GM19463 (cell line): ENCODE measurements around the gene BCAS3.

Source experiments
- ATAC-seq: cut with Tn5 transposase; IDR thresholded peaks from one replicate; pipeline ENCODE4 v1.9.1; 2021; ENCODE audit warnings: mild to moderate bottlenecking, moderate library complexity; ENCODE audit not compliant: unreplicated experiment

The BCAS3 gene

DNA sequence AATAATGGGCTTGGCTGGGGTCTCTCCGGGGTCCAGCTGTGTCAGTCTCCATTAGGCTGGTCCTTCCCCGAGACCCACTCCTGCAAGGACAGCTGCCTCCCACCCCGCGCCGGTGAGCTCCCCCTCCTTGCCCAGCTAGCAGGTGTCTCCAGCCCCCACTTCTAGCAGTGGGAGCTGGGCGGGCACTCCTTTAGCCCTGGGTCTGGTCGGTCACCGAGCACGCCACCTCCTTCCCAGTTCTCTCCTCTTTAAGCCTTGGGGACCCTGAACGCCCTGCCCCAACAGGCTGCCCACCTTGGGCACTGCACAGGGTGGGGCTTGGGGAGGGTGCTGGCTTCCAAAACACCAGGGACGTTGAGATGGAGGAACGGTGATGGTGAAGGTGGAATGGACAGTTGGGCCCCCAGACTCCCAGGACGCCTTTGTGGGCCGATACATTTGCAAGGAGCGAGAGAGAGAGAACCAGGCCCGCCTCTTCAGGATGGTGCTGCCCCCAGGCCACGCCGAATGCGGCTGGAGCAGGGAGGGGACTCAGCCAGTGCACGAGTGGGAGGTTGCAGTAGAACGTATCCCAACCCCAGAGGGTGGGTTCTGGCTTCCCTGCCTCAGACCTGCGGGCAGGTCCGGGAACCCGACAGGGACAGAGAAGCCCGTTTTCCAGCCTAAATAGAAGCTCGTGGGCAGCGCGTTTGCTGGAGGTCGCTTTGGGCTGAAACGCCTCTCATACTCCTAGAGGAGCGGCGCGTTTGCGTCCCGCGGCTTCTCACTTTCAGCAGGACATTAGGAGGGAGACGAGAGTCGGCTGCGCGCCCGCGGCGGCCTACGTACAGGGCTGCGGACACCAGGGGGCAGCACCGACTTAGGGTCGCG, 732.7 kb downstream of the BCAS3 start:
- no peak for ATAC-seq

DNA sequence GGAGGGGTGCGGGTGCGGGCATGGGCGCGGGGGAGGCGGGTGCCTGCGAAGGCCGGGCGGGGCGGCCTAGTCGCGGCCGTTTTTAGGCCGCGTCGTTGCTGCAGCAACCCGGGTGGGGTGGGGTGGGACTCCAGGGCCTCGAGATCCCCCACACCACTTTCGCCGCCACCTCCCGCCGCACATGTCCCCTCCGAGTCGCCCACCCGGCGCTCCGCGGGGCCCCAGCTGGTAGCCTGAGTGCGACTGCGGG, 733.3 kb downstream of the BCAS3 start:
- no peak for ATAC-seq

DNA sequence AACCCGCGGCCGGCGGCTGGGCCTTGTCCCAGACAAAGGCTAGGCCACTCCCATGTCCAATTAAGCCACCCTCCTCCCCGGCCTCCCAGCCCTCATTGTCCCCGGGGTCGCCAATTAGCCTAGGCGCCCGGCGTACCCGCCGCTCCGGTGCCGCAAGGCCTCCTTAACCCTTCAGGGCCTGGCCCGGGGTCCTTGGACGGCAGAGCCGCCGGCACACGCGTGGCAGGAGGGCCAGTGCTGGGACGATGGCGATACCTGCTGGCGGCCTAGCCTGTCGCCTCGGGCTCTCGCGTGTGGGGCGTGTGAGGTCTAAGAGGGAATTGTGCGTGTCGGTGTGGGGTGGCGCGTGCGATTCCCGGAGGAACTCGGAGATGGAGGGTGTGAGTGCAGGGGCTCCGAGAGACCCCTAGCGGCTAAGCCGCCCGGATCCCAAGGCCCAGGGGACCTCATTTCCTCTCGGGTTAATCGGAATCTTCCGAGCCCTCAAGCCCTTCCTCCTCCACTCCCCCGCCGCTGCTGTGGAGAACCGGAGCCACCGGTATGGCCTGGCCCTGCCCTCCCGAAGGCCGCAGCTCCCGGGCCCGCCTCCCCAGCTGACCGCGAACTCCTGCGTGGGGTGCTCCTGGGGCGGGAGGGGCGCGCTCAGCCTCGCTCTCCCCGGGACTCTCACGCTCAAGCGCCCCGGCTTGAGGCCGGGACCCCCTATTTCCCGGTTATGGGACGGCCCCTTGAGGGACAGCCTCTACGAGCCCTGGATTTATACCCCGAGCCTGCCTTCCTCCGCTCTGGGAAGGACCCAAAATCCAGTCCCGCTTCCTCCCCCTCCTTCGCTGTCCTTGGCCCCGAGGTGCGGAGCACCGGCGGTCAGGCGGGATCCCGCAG, 733.9 kb downstream of the BCAS3 start:
- peak; percentile 2 for ATAC-seq

DNA sequence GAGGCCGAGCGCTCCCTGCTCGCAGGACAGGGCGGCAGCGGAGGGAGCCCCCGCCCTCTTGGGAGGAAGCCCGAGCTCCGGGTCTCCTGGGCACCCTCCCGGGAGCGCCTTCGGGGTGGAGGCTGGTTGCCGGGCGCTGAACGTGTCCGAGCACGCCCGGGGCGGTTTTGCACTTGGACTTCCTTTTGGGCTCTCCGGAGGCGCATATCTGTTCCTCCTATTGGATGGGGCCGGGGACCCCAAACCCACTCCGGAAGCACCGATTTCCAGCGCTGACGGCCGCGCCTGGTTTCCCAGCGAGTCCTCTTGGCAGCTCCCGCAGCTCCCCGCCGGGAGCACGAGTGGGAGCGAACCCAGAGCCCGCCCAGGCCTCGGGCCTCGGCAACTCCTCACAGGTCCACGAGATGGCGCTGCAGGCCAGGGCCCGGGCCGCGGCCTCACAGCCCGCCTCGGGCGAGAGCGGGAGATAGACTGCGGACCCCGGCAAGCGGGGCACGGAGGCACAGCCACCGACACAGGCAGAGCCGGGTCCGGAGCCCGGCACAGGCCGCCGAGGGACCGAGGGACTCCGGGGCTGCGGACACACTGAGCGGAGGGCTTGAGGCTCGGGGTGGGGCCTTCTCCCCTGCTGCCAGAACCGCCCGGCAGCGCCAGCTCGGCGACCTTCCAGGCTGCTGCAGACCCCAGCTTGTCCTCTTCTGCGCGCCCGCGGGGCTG, 734.6 kb downstream of the BCAS3 start:
- peak; percentile 62 for ATAC-seq

DNA sequence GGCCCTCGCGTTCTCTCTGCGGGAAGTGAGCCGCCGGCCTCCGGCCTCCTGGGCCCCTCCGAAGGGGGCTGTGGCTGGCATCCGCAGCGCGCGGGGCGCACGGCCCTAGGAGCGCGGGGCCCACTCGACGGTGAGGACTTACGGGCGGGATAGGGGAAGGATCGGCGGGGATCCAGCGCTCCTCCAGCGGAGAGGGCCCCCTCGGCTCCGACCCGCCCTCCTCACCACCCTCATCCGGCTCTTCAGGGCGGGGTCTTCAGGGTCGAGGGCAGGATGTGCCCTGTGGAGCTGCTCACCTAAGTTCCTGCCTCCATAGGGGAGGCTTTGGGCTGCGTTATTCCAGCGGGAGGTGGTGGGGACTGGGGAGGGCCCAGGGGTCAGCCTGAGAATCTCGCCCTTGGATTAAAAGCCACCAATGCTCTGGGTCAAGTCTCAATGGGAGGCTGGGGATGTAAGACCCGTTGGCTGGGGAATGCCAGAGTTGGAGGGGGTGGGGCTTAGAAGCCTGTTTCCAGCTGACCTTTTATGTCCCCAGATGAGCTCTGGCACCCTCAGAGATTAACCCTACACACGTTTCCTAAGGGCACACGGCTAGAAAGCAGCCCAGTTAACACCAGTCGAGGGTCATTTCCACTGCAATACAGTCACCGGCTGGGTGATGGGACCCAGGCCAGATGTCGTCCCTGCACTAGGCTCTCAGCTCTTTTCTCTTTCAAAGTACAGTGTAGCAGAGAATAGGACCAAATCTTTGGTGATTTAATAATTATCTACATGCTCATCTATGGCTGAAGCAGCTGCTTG, 735.4 kb downstream of the BCAS3 start:
- no peak for ATAC-seq

DNA sequence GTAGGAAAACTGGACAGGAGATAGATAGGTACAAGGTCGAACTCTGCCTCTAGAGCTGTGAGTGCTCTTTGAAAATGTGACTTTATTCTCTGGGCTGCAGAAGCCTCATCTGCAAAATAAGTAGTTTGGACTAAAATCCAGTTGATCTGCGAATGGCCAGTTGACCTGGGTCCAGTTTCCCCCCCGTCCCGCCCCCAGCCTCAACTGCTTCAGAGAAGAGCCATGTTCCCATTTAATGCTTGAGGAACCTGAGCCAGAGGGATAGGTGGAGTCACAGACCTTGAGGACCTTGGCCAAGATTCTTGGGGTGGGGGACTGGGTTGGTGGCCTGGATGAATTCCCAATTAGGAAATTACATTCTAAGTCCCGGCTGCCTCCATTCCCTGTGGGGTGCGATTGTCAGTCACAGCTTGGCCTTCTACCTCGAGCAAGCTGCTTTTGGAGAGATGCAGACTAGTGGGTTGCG, 736.0 kb downstream of the BCAS3 start:
- no peak for ATAC-seq

DNA sequence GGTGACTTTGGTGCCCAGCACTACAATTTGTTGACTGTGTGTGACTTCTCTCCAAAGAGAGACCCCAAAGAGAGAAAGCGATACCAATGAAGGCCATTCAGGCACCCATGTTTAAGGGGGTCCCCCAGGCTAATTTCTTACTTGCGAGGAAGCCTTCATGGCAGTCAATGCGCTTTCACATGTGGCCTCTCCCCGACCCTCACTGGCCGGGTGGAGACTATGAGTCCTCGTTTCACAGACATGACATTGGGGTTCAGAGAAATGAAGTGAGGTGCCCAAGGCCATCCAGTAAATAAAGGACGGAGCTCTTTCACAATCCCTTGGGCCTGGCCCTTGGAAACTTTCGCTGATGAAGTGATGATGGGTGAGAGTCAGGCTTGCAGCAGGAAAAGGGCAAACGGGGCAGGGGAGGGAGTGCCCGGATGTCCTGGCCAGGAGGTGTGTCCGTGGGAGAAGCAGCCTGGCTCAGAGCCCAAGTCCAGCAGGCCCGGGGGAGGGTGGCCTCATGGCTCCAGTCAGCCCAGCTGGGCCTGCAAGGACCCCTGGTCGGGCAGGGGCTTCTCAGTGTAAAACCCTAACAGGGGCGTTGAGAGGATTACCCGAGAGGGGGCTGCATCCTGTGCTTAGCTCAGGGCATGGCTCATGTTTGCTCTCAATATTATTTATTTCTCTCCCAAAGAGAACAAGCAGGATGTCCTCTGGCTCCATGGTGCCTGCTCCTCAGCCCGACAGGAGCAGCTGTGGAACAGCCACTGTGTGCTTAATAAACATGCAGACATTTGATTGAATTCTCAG, 736.7 kb downstream of the BCAS3 start:
- ATAC-seq, result no peak

DNA sequence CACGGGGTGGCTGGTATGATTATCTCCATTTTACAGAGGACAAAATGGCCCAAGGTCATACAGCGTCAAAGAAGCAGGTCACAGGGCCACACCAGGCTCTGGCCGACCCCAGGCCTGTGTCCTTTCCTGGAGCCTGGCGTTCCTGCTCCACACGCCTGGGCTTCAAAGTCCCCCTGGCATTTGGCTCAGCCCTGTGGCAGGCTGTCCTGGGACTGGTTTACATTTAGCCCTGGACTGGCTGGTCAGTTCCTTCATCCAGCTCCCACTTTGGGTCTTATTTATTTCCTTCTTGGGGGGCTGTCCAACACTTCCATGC, 737.2 kb downstream of the BCAS3 start:
- ATAC-seq, result no peak

DNA sequence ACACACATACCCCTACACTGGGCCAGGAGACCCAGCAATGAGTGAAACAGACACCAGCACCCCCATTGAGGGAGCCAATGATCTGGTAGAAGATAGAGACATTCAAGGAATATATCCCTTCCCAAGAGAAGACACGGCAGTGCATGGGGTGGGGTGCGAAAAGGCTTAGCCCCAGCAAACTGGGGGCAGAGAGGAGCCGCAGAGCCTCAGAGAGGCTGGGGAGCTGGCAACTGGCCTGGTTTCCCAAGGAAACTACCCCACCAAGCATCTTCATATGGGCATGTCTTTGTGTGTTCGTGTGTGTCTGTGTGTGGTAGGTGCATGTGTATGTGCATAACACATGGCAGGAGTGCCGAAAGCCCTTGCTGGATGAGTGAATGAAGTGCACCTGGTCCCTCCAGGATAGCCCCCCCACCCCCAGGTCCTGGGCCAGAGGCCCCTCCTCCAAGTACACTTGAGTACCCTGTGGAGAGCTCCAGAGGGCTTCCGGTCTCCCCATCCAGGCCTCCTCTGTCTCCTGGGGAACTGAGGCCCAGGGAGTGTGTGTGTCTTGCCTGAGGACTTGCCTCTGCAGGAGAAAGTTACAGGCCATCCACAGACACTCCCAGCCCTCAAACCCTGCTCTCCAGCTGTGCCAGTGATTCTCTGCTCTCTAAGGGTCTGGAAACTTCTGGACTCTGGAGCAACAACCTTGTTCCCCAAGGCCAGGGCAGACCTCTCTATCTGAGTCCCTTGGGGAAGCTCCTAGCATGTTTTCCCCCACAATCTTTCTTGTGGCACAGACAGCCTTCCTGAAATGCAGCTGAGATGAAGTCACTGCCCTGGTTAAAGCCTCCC, 737.9 kb downstream of the BCAS3 start:
- no peak for ATAC-seq

DNA sequence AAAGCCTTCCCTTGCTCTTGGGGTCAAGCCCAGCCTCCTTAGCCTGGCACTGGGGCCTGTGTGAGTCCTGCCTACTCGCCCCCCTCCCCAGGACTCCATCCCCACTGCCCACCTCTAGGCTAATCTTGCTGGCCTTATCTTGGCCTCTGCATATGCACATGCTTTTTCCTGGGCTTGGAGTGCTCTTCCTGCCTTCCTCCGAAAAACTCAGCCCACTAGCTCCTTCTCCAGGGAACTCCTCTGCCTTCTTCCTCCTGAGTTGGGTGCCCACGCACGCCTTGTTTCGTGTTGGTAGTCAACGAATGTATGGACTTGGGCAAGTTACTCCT, 738.5 kb downstream of the BCAS3 start:
- ATAC-seq, result no peak

DNA sequence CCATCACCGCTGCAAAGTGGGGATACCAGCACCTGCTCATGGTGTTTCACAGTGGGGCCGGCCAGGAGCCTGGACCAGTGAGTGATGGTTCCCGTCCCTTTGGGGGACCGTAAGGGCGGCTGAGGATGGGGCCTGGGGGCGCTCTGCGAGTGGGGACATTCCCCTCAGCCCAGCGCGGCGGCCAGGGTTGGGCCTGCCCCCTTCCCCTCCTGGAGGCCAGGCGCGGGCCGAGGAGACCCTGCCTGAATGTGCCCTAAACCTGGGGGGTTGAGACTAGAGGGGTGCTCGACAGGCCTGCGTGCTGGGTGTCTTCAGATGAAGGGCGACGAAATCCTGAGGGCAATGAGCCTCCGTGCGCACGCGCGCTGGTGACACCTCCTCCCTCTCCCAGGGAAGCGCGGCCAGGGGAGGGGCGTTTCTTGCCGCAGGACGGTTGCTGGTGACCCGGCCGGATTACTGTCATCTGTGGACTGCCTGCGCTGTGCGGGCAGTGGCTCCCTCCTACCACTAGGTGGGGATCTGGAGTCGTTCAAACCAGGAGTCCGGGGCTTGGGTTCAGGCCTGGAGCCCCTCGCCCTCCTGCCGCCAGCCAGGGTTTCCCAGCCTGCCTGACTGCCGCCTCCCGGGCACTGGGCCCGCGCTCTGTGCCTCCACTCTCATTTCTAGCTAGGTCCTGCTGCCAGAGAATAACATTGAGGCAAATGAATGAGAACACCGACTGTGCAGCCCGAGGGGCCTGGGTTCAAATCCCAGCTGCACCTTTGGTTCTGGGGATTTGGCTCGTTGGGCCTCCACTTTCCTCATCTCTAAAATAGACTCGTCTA, 739.1 kb downstream of the BCAS3 start:
- peak; percentile 35 for ATAC-seq

DNA sequence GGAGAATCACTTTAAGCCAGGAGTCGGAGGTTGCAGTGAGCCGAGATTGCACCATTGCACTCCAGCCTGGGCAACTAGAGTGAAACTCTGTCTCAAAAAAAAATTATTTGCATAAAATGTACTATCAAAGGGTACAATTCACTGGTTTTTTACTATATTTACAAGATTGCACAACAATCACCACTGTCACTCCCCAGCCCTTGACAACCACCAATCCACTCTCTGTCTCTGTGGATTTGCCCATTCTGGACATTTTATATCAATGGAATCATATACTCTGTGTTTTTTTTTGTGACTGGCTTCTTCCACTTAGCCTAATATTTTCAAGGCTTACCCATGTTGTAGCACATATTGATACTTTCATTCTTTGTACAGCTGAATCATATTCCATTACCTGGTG, 740.8 kb downstream of the BCAS3 start:
- no peak for ATAC-seq

DNA sequence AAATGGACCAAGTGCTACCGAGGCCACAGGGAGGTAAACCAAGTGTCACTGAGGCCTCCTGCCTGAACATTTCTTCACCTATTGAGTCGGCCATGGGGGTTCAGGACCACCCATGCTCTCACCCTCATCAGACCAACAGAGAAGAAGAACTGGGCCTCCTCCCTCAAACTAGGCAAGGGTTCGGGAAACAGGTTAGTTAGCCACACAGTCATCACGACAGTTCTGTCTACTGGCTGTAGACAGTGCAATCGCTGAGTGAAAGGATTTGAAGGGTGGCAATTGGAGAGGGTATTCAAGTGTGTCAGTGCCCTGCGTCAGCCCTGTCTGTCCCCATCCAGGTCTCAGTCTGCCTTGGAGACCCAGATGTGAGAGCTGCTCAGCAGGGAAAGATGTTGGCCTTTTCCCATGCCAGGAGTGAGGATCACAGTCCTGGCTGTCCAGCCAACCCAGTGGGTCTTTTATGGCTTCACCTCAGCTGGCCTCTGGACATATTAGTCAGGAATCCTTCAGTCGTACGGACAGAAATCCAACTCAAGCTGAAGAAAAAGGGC, 741.9 kb downstream of the BCAS3 start:
- no peak for ATAC-seq

DNA sequence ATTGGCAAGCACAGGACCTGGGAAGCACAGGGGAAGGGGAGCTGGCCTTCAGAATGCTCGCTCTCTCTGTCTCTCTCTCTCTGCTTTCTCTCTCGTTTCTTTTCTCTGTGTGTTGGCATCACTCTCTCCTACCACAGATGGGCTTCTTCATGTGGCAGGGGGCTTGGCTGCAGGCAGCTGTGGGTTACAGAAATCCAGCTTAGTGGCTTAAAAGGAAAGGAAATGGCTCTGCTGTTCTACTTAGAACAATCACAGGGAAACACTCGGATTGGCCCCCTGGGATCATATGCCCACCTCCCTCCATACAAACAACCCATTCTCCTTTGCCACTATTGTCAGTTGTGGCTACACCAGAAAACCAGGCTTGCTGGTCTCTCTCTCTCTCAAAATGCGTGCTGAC, 742.4 kb downstream of the BCAS3 start:
- ATAC-seq, result no peak

DNA sequence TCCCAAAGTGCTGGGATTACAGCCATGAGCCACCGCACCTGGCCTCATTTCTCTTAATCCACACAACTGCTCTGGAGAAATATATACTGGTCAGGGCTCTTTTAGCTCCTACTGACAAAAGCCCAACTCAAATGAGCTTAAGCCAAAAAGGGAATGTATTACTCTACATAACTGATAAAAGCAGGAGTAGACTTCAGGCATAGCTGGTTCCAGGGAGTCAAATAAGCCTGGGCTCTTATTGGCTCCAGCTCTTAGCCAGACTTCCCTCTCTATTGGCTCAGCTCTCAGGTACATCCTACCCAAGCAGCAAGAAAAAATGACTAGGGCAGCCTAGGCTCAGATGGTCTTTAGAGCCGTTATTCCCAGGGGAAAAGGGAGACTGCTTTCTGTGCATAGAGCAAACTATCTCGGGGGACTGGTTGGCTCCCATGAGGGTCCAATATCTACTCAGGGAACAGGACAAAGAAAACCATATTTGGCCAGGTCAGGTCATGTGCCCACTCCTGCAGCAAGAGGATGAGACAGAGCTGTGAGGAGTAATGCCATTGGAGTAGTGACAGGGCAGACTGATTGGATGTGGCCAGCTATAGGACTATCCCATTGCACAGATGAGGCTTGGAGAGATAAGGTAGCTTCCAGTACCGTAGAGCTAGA, 743.2 kb downstream of the BCAS3 start:
- ATAC-seq, result no peak

DNA sequence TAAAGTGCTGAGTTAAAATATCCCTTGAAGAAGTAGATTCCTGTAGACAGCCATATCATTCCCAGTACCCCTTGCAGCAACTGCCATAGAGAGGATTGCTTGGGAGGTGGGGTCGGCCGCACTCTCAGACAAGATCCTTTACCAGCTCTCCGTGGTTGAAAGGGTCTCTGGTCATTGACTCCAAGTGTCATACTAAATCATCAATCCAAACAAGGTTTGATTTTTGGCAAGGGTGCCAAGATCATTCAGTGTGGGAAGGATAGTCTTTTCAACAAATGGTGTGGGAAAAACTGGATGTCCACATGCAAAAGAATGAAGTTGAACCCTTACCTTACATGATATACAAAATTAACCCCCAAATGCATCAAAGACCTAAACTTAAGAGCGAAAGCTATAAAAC, 743.8 kb downstream of the BCAS3 start:
- ATAC-seq, result no peak

DNA sequence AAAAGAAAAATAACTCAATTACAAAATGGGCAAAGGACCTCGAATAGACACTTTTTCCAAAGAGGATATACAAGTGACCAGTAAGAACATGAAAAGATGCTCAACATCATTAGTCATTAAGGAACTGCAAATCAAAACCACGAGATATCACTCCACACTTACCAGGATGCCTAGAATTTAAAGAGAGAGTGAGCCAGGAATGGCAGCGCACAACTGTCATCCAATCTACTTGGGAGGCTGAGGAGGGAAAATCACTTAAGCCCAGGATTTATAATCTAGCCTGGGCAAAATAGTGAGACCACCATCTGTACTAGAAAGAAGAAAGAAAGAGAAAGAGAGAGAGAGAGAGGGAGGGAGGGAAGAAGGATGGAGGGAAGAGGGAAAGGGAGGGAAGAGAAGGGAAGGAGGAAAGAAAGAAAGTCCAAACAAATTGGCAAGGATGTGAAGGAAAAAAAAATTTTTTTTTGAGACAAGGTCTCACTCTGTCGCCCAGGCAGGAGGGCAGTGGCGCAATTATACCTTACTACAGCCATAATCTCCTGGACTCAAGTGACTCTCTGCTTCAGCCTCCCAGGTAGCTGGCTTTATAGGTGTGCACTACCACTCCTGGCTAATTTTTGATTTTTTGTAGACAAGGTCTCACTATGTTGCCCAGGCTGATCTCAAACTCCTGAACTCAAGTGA, 744.6 kb downstream of the BCAS3 start:
- ATAC-seq, result no peak
